PFSK-1 (cell line): ENCODE data around the gene C15orf39.

ENCODE experiments used
- POLR2AphosphoS5 ChIP-seq: IDR thresholded peaks from 2 replicates; pipeline ENCODE4 v1.6.1; 2012; ENCODE audit warnings: low read depth, mild to moderate bottlenecking, control low read depth, low read length, moderate library complexity
- TAF1 ChIP-seq: IDR thresholded peaks from 2 replicates; pipeline ENCODE4 v1.6.1; 2012; ENCODE audit warnings: low read length, control low read depth, borderline replicate concordance; ENCODE audit not compliant: insufficient read depth

- TF ChIP-seq POLR2AphosphoS5 (no peak), TAF1 (no peak)
Measured at GRCh38 chr15:75206803-75207617, 5.3 kb downstream of the C15orf39 start.
